Small intestine (tissue), 16 donors: Measurements from ENCODE around the gene ZNF219. TPM values are rescaled to one million over a fixed set of nuclear protein-coding genes. Genes with fewer than 3 reads are reported as not detected.
A peak's percentile ranks its signal among the peaks of the same experiment; 100 is the strongest.

Experiments
- DNase-seq, 2 donors: peaks; one replicate each; pipeline versions ENCODE4 v3.0.0 to v3.0.0-alpha.2; 2013
- FAIRE-seq: peaks from 2 replicates; lab custom pipeline; 2012; peaks lifted over from hg19 to GRCh38; lab: Jason Lieb, UNC
- H3K27ac ChIP-seq, 3 donors: one replicate each; pipeline ENCODE4 v1.5.1; 2013; ENCODE audit warnings: low read length in 2 of 3, mild to moderate bottlenecking in 2 of 3, control low read depth in 1 of 3, inconsistent platforms in 1 of 3, low read depth in 1 of 3, moderate library complexity in 1 of 3
- H3K27me3 ChIP-seq, 3 donors: one replicate each; pipeline ENCODE4 v1.6.1; 2013; ENCODE audit warnings: low read length in 3 of 3, inconsistent platforms in 1 of 3; ENCODE audit not compliant: control insufficient read depth in 3 of 3, insufficient read depth in 3 of 3
- H3K36me3 ChIP-seq, 3 donors: one replicate each; pipeline ENCODE4 v1.6.1; 2013; ENCODE audit warnings: low read length in 3 of 3, inconsistent platforms in 1 of 3, low read depth in 1 of 3, mild to moderate bottlenecking in 1 of 3, moderate library complexity in 1 of 3; ENCODE audit not compliant: control insufficient read depth in 3 of 3, insufficient read depth in 2 of 3
- H3K4me1 ChIP-seq, 3 donors: one replicate each; pipeline ENCODE4 v1.6.1; 2013; ENCODE audit warnings: low read length in 2 of 3, inconsistent platforms in 1 of 3, low read depth in 1 of 3, mild to moderate bottlenecking in 1 of 3, moderate library complexity in 1 of 3; ENCODE audit not compliant: control insufficient read depth in 3 of 3, insufficient read depth in 2 of 3
- H3K4me3 ChIP-seq, 3 donors: one replicate each; pipeline ENCODE4 v1.5.1; 2013; ENCODE audit warnings: low read length in 3 of 3, control low read depth in 1 of 3, inconsistent platforms in 1 of 3, low read depth in 1 of 3, mild to moderate bottlenecking in 1 of 3, moderate library complexity in 1 of 3
- H3K9me3 ChIP-seq, 2 donors: one replicate each; pipeline ENCODE4 v1.6.1; 2013; ENCODE audit warnings: low read depth in 1 of 2, low read length in 1 of 2; ENCODE audit not compliant: control insufficient read depth in 2 of 2, insufficient read depth in 1 of 2
- WGBS, 3 donors: extraction: QIAGEN DNeasy Blood & Tissue Kit; methylation state at CpG; one replicate each; pipeline ENCODE4 v1.1.7; 2013; 5-methylcytosine and 5-hydroxymethylcytosine counted together
- long read RNA-seq, 10 donors: transcript quantifications; one replicate each; lab custom pipeline, GENCODE V29; 2026
- polyA plus RNA-seq, 4 donors: library from polyadenylated mRNA; stranded (reverse) in 3 of 4; unstranded in 1 of 4; fragments of 200-250 nt in 3 of 4; fragments of 120-200 nt in 1 of 4; gene quantifications; one replicate each; pipeline versions ENCODE4 v1.2.1 to v1.2.3, GENCODE V29; 2013
- donor health status: healthy with polysubstance abuse.
- donor health status: control.
- donor health status: control.
- donor health status: Bipolar disorder and iron deficiency.
- donor health status: healthy.

Gene ZNF219
- 10 to 100 TPM; 42.4 to 69.8 (median 59.6) TPM for polyA plus RNA-seq
- long read RNA-seq, donor 1 = 0 reads
- long read RNA-seq, donor 2, transcript ZNF219-213 (1 exons, 2,513 nt) = major isoform, 29 of 31 reads
- long read RNA-seq, donor 2, partial matches to known transcripts = 0 of 31 reads
- long read RNA-seq, donor 2, other reads (novel, unspliced or antisense) = 0 of 31 reads
- long read RNA-seq, donor 3, transcript ZNF219-213 (1 exons, 2,513 nt) = major isoform, 31 of 40 reads
- long read RNA-seq, donor 3, partial matches to known transcripts = 6 of 40 reads
- long read RNA-seq, donor 3, other reads (novel, unspliced or antisense) = 0 of 40 reads
- long read RNA-seq, donor 4, partial matches to known transcripts = 0 of 2 reads
- long read RNA-seq, donor 4, other reads (novel, unspliced or antisense) = 0 of 2 reads
- long read RNA-seq, donor 5, transcript ZNF219-213 (1 exons, 2,513 nt) = major isoform, 19 of 29 reads
- long read RNA-seq, donor 5, partial matches to known transcripts = 9 of 29 reads
- long read RNA-seq, donor 5, other reads (novel, unspliced or antisense) = 0 of 29 reads
- long read RNA-seq, donor 6, transcript ZNF219-213 (1 exons, 2,513 nt) = major isoform, 31 of 42 reads
- long read RNA-seq, donor 6, partial matches to known transcripts = 11 of 42 reads
- long read RNA-seq, donor 6, other reads (novel, unspliced or antisense) = 0 of 42 reads
- long read RNA-seq, donor 7 = 0 reads
- long read RNA-seq, donor 8 = 0 reads
- long read RNA-seq, donor 9, transcript ZNF219-213 (1 exons, 2,513 nt) = major isoform, 11 of 12 reads
- long read RNA-seq, donor 9, partial matches to known transcripts = 0 of 12 reads
- long read RNA-seq, donor 9, other reads (novel, unspliced or antisense) = 0 of 12 reads
- long read RNA-seq, donor 10, transcript ZNF219-213 (1 exons, 2,513 nt) = major isoform, 15 of 31 reads
- long read RNA-seq, donor 10, partial matches to known transcripts = 14 of 31 reads
- long read RNA-seq, donor 10, other reads (novel, unspliced or antisense) = 0 of 31 reads

DNA sequence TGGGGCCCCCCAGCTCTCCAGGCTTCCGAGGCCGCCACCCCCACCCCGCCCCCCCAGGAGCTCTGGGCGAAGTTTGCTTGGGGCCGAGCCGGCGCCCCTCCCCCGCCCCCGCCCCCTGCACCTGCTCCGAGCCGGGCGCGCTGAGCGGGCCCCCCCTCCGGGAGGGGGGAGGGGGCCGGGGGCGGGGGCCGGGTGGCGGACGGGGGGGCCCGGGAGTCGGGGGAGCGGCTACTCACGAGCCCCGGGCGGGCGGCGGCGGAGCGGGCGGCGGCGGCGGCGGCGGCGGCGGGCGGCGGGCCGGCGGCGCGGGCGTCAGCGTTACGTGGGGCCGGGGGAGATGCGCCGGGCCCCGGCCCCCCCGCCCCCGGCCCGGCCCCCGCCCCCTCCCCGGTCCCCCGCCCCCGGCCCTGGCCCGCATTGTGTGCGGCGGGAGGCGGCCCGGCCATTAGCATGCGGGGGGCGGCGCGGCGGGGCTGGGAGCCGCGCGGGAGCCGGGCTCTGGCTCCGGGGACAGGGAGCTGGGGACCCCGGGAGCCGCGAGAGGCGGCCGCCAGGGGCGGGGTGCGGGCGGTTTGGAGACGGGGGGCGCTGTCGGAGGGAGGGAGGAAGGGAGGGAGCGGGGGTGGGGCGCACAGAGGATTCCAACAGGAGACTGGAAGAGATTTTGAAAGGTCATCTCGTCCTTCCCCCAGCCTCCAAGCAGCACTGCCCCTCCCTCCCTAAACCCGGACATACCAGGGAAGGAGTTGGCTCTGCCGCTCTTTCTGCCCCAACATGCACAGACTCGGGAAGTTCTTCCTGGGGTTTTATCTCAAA lies at the start of gene ZNF219:
ZNF219 (minus strand) TSS at position 580 of the 816 bp plus-strand sequence. CDS start 5,064 bp downstream, outside the sequence.
- H3K27ac ChIP-seq = peak within 1 kb of the TSS; percentile 85 to 96 (median 96)
- peaks cover 0 to 7% (median 0%) of the 10 kb centered on the region in 3 donors for H3K36me3 ChIP-seq
- 0 to 1% (median 1%) methylated on average over 15 to 83 of the region's 90 CpGs for WGBS, 3 donors
- no peaks in the 10 kb centered on the region for H3K27me3 ChIP-seq
- H3K9me3 ChIP-seq = no peaks in the 10 kb centered on the region
- DNase-seq = peak; percentile 76 to 78
- peak within 1 kb of the TSS; percentile 43 to 84 (median 72) for H3K4me3 ChIP-seq
- no peak for FAIRE-seq
- peaks cover 0 to 64% (median 0%) of the 10 kb centered on the region in 3 donors for H3K4me1 ChIP-seq

DNA sequence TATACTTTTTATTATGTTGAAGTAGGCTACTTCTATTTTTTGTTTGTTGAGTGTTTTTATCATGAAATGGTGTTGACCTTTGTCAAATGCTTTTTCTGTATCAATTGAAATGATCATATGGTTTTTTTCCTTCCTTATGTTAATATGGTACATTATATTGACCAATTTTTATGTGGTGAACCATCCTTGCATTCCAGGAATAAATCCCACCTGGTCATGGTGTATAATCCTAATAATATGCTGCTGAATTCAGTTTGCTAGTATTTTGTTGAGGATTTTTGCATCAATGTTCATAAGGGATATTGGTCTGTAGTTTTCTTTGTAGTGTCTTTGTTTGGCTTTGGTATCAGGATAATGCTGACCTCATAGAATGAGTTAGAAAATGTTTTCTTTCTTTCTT lies 47.0 kb upstream of the ZNF219 start:
- no peak for DNase-seq
- no peaks in the 10 kb centered on the region for H3K36me3 ChIP-seq
- H3K4me3 ChIP-seq = no peak overlapping the region
- H3K4me1 ChIP-seq = no peaks in the 10 kb centered on the region
- H3K9me3 ChIP-seq = no peaks in the 10 kb centered on the region
- no peaks in the 10 kb centered on the region for H3K27me3 ChIP-seq
- no peak for FAIRE-seq
- H3K27ac ChIP-seq = no peak overlapping the region

GRCh38 chr14:21142357-21142756 lies 43.9 kb upstream of the ZNF219 start:
- Histone ChIP-seq H3K9me3 (no peaks in the 10 kb centered on the region), H3K36me3 (no peaks in the 10 kb centered on the region), H3K27ac (no peak overlapping the region), H3K4me1 (no peaks in the 10 kb centered on the region), H3K27me3 (no peaks in the 10 kb centered on the region), H3K4me3 (no peak overlapping the region)
- WGBS, 3 donors = 90 to 94% (median 91%) methylated on average over 1 of the region's 1 CpG
- FAIRE-seq (no peak), DNase-seq (no peak)

- H3K27me3 ChIP-seq = no peaks in the 10 kb centered on the region
- H3K36me3 ChIP-seq = no peaks in the 10 kb centered on the region
- no peak overlapping the region for H3K27ac ChIP-seq
- no peak for FAIRE-seq
- no peaks in the 10 kb centered on the region for H3K9me3 ChIP-seq
- DNase-seq = peak; percentile 4 to 8
- H3K4me1 ChIP-seq = no peaks in the 10 kb centered on the region
- no peak overlapping the region for H3K4me3 ChIP-seq
- 15 to 24% (median 23%) methylated on average over 1 of the region's 1 CpG for WGBS, 3 donors
Observed at GRCh38 chr14:21136024-21136423, 37.6 kb upstream of the ZNF219 start.

DNA sequence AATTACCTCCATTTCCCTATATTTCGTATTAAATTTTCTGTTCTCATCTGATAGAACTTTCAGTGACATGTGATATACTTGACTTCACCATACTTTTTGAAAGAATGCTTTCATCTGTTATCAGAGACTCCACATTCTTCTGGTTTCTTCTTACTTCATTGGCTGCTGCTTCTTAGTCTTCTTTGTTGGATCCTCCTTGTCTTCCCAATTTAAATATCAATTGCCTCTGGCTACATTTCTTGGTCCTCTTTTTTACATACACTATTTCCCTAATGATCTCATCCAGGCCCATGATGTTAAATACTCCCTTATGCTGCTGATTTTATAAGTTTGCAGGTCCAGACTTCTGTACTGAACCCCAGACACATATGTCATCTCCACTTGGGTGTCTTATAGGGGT lies 35.4 kb upstream of the ZNF219 start:
- Histone ChIP-seq H3K9me3 (no peaks in the 10 kb centered on the region), H3K4me1 (no peaks in the 10 kb centered on the region), H3K36me3 (no peaks in the 10 kb centered on the region), H3K27ac (no peak overlapping the region), H3K27me3 (no peaks in the 10 kb centered on the region), H3K4me3 (no peak overlapping the region)
- 61 to 68% (median 67%) methylated on average over 1 of the region's 1 CpG for WGBS, 3 donors
- FAIRE-seq (no peak), DNase-seq (no peak)

- no peaks in the 10 kb centered on the region for H3K27me3 ChIP-seq
- WGBS, 3 donors = 48 to 93% (median 65%) methylated on average over 1 of the region's 1 CpG
- H3K4me3 ChIP-seq = no peak overlapping the region
- H3K27ac ChIP-seq = no peak overlapping the region
- DNase-seq = peak in 1 of 2 donors; percentile 7
- FAIRE-seq = no peak
- H3K4me1 ChIP-seq = no peaks in the 10 kb centered on the region
- H3K36me3 ChIP-seq = no peaks in the 10 kb centered on the region
- no peaks in the 10 kb centered on the region for H3K9me3 ChIP-seq
Observed at GRCh38 chr14:21123429-21123828, 25.0 kb upstream of the ZNF219 start.

GRCh38 chr14:21121122-21121521 lies 22.7 kb upstream of the ZNF219 start:
- no peaks in the 10 kb centered on the region for H3K27me3 ChIP-seq
- 76 to 84% (median 77%) methylated on average over 1 of the region's 1 CpG for WGBS, 3 donors
- no peak for FAIRE-seq
- no peak overlapping the region for H3K27ac ChIP-seq
- no peak overlapping the region for H3K4me3 ChIP-seq
- no peaks in the 10 kb centered on the region for H3K36me3 ChIP-seq
- no peaks in the 10 kb centered on the region for H3K4me1 ChIP-seq
- H3K9me3 ChIP-seq = no peaks in the 10 kb centered on the region
- no peak for DNase-seq

DNA sequence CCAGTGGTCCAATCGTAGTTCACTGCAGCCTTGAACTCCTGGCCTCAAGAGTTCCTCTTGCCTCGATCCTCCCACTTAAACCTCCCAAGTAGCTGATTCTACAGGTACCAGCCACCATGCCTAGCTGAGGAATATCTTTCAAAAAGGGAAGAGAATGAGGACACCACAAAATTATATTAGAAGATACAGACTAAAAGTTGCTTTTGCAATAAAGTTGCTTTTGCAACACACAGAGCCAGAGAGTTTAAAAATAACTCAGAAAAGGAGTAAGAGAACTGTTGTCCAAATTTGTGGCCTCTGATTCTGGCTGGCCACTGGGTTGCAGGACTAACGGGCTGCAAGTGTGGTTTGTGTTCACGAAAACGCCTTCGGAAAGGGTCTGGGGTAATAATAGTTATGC lies 22.2 kb upstream of the ZNF219 start:
- no peaks in the 10 kb centered on the region for H3K36me3 ChIP-seq
- no peak for FAIRE-seq

More for the DNA sequence above, 22.2 kb upstream of the ZNF219 start:
- DNase-seq = no peak
- no peaks in the 10 kb centered on the region for H3K9me3 ChIP-seq
- H3K27me3 ChIP-seq = no peaks in the 10 kb centered on the region
- H3K27ac ChIP-seq = no peak overlapping the region
- H3K4me1 ChIP-seq = no peaks in the 10 kb centered on the region
- WGBS, 3 donors = 67 to 72% (median 68%) methylated on average over 6 of the region's 6 CpGs
- no peak overlapping the region for H3K4me3 ChIP-seq
